Spleen (tissue), 11 donors: ENCODE results near the gene TMPRSS2. TPM values are rescaled to one million over a fixed set of nuclear protein-coding genes. Genes with fewer than 3 reads are reported as not detected.
A peak's percentile ranks its signal among the peaks of the same experiment; 100 is the strongest.
"Not testable (repeated sequence)": the region's sequence is repeated elsewhere in the genome, so short reads cannot be mapped to it uniquely, and the experiment has no call there.

Source experiments
- DNase-seq: peaks from one replicate; pipeline ENCODE4 v3.0.0-alpha.2; 2020
- H3K27ac ChIP-seq, 8 donors: fragments of 200-600 bp; sonication (generic) in 7 of 8; 1 replicate in 4 of 8; 2 replicates in 4 of 8; pipeline versions ENCODE4 v1.5.0 to v1.8.0; 2016 to 2021; ENCODE audit warnings: inconsistent platforms in 4 of 8, mild to moderate bottlenecking in 4 of 8, moderate library complexity in 1 of 8
- H3K27me3 ChIP-seq, 7 donors: fragments of 200-600 bp; sonication (generic) in 6 of 7; replicated peaks in 1 of 7; 1 replicate in 4 of 7; 2 replicates in 3 of 7; pipeline versions ENCODE4 v1.5.0 to v1.8.0; 2016 to 2021; ENCODE audit warnings: inconsistent platforms in 3 of 7, mild to moderate bottlenecking in 1 of 7
- H3K36me3 ChIP-seq, 6 donors: fragments of 200-600 bp; sonication (generic) in 5 of 6; 1 replicate in 4 of 6; 2 replicates in 2 of 6; pipeline versions ENCODE4 v1.5.0 to v1.8.0; 2016 to 2021; ENCODE audit warnings: inconsistent platforms in 2 of 6
- H3K4me1 ChIP-seq, 6 donors: fragments of 200-600 bp; sonication (generic) in 5 of 6; 1 replicate in 3 of 6; 2 replicates in 3 of 6; pipeline versions ENCODE4 v1.5.0 to v1.8.0; 2016 to 2021; ENCODE audit warnings: inconsistent platforms in 3 of 6
- H3K4me3 ChIP-seq, 8 donors: fragments of 200-600 bp; sonication (generic) in 7 of 8; 1 replicate in 4 of 8; 2 replicates in 4 of 8; pipeline versions ENCODE4 v1.5.0 to v1.8.0; 2016 to 2021; ENCODE audit warnings: inconsistent platforms in 4 of 8, mild to moderate bottlenecking in 4 of 8, moderate library complexity in 2 of 8
- H3K9me3 ChIP-seq, 8 donors: fragments of 200-600 bp; sonication (generic) in 7 of 8; 1 replicate in 4 of 8; 2 replicates in 4 of 8; pipeline versions ENCODE4 v1.5.0 to v1.8.0; 2016 to 2021; ENCODE audit warnings: inconsistent platforms in 4 of 8
- CTCF ChIP-seq, 11 experiments: fragments of 200-600 bp in 7 of 11; fragments of 450-650 bp in 4 of 11; sonication (generic) in 4 of 11; IDR thresholded peaks in 8 of 11; conservative IDR thresholded peaks in 3 of 11; 1 replicate in 7 of 11; 2 replicates in 4 of 11; pipeline versions ENCODE4 v1.4.0 to v1.8.0; 2016 to 2021; ENCODE audit warnings: antibody characterized with exemption in 11 of 11, inconsistent platforms in 4 of 11, mild to moderate bottlenecking in 1 of 11
- POLR2A ChIP-seq, 3 donors: fragments of 450-650 bp; IDR thresholded peaks; one replicate each; pipeline ENCODE4 v1.5.1; 2017; ENCODE audit warnings: antibody characterized with exemption in 3 of 3, mild to moderate bottlenecking in 1 of 3
- POLR2AphosphoS5 ChIP-seq, 3 donors: sonication (generic); formaldehyde crosslinking; IDR thresholded peaks; one replicate each; pipeline ENCODE4 v1.5.1; 2017; ENCODE audit warnings: antibody characterized with exemption in 3 of 3
- WGBS, 5 donors: extraction: QIAGEN DNeasy Blood & Tissue Kit in 3 of 5; methylation state at CpG; one replicate each; pipeline versions ENCODE4 v1.1.5 to v1.1.7; 2013 to 2018; 5-methylcytosine and 5-hydroxymethylcytosine counted together
- intact Hi-C: fragments of 100-400 bp; cut with DNase I; formaldehyde crosslinking; loops from one replicate; pipeline ENCODE4 v1.15.0; 2023; ENCODE audit warnings: low total_unique reads
- polyA plus RNA-seq, 3 donors: library from polyadenylated mRNA; stranded (reverse); fragments of 200-250 nt; gene quantifications; one replicate each; pipeline ENCODE4 v1.2.1, GENCODE V29; 2013
- total RNA-seq, 7 donors: library from RNA; depleted of rRNA in 3 of 7; stranded (reverse); fragments of >200 nt in 3 of 7; fragmentation: NEBNext Ultra II Directional in 4 of 7; extraction: Animal tissue kit (Norgen Biotek cat#: 25700) in 4 of 7; gene quantifications; one replicate each; pipeline versions ENCODE4 v1.1.0 to v1.2.1, GENCODE V29; 2016 to 2021
- donor health status: healthy with polysubstance abuse.
- donor health status: DM: no; HTN: no; CAD: no; lungs with moderate emphysema.
- donor health status: DM: no; HTN: no; CAD: no.
- donor health status: Bipolar disorder and iron deficiency.
- donor health status: healthy.
- donor health status: DM: no; HTN: no; CAD: no.
- donor health status: DM: yes; HTN: yes; CAD: no.

TMPRSS2 gene
- total and polyA plus RNA-seq, 10 donors = 0.06 to 0.25 (median 0.10) TPM; not detected in 5

GRCh38 chr21:41425954-41426675, 81.8 kb downstream of the TMPRSS2 start, which contains the start of gene MX1:
Gene MX1 (plus strand): TSS chr21:41426239. CDS start chr21:41432071, 5,832 bp downstream.
- 1% methylated on average over 32 to 65 of the region's 65 CpGs for WGBS, 5 donors
- peak; percentile 98 for DNase-seq
- Histone ChIP-seq H3K27ac (peak within 1 kb of the TSS; percentile 76 to 90 (median 88)), H3K36me3 (peaks cover 0 to 37% (median 14%) of the 10 kb centered on the region in 6 donors), H3K27me3 (no peaks in the 10 kb centered on the region), H3K9me3 (no peaks in the 10 kb centered on the region), H3K4me3 (peak within 1 kb of the TSS; percentile 55 to 80 (median 68)), H3K4me1 (peaks cover 14 to 92% (median 60%) of the 10 kb centered on the region in 6 donors)
- intact Hi-C loops = loop anchor here (10.0 kb wide), 1 partner anchor 61 kb away; the partner anchor contains the start of gene MX2
- TF ChIP-seq CTCF (IDR thresholded peaks at IDR 0.05 in 8 of 11, conservative IDR thresholded peaks at IDR 0.05 in 3 of 11) = no peak
- peak; percentile 92 to 98 (median 96) for TF ChIP-seq POLR2AphosphoS5 (IDR thresholded peaks at IDR 0.05)
- peak in 2 of 3 donors; percentile 53 to 89 for TF ChIP-seq POLR2A (IDR thresholded peaks at IDR 0.05)

GRCh38 chr21:41425588-41425953, 82.4 kb downstream of the TMPRSS2 start:
- Histone ChIP-seq H3K27ac (peak overlapping the region; percentile 76 to 90 (median 88)), H3K4me3 (peak overlapping the region; percentile 55 to 80 (median 68)), H3K27me3 (no peaks in the 10 kb centered on the region), H3K36me3 (peaks cover 0 to 31% (median 11%) of the 10 kb centered on the region in 6 donors), H3K9me3 (no peaks in the 10 kb centered on the region), H3K4me1 (peaks cover 19 to 92% (median 63%) of the 10 kb centered on the region in 6 donors)
- no peak for DNase-seq
- WGBS, 5 donors = 26 to 44% (median 35%) methylated on average over 7 of the region's 7 CpGs
- TF ChIP-seq POLR2A (IDR thresholded peaks at IDR 0.05) = no peak
- TF ChIP-seq POLR2AphosphoS5 (IDR thresholded peaks at IDR 0.05) = no peak
- TF ChIP-seq CTCF (IDR thresholded peaks at IDR 0.05 in 8 of 11, conservative IDR thresholded peaks at IDR 0.05 in 3 of 11) = no peak
- intact Hi-C loops = loop anchor here (10.0 kb wide), 1 partner anchor 61 kb away; the partner anchor contains the start of gene MX2

- not testable (repeated sequence) for H3K9me3 ChIP-seq, DNase-seq, H3K36me3 ChIP-seq, H3K27me3 ChIP-seq, H3K4me3 ChIP-seq
- H3K4me1 ChIP-seq = peaks cover 23 to 92% (median 61%) of the 10 kb centered on the region in 6 donors
- WGBS, 5 donors = 64 to 70% (median 68%) methylated on average over 5 of the region's 5 CpGs
- intact Hi-C loops = loop anchor here (10.0 kb wide), 1 partner anchor 58 kb away; the partner anchor contains the start of gene MX2
- H3K27ac ChIP-seq = peak overlapping the region in 2 of 8 donors; percentile 16 to 91
Observed at GRCh38 chr21:41423305-41423636, 84.7 kb downstream of the TMPRSS2 start.

GRCh38 chr21:41422546-41423304, 85.2 kb downstream of the TMPRSS2 start:
- peak overlapping the region in 4 of 8 donors; percentile 1 to 91 (median 18) for H3K27ac ChIP-seq
- no peak overlapping the region for H3K4me3 ChIP-seq
- WGBS, 5 donors = 91 to 97% (median 94%) methylated on average over 19 of the region's 19 CpGs
- H3K36me3 ChIP-seq = peaks cover 0 to 3% (median 0%) of the 10 kb centered on the region in 6 donors
- no peak for DNase-seq
- H3K4me1 ChIP-seq = peaks cover 20 to 87% (median 56%) of the 10 kb centered on the region in 6 donors
- H3K9me3 ChIP-seq = peaks cover 0 to 4% (median 0%) of the 10 kb centered on the region in 8 donors
- intact Hi-C loops = loop anchor here (10.0 kb wide), 1 partner anchor 58 kb away; the partner anchor contains the start of gene MX2
- H3K27me3 ChIP-seq = no peaks in the 10 kb centered on the region
- TF ChIP-seq POLR2A (IDR thresholded peaks at IDR 0.05) (no peak), POLR2AphosphoS5 (IDR thresholded peaks at IDR 0.05) (no peak)

- H3K9me3 ChIP-seq, H3K27me3 ChIP-seq, DNase-seq, H3K36me3 ChIP-seq: not testable (repeated sequence)
- Histone ChIP-seq H3K27ac (peak overlapping the region in 7 of 8 donors; percentile 81 to 91 (median 88)), H3K4me1 (peaks cover 10 to 70% (median 44%) of the 10 kb centered on the region in 6 donors), H3K4me3 (peak overlapping the region in 6 of 8 donors; percentile 51 to 87 (median 58))
- intact Hi-C loops = loop anchor here (10.0 kb wide), 1 partner anchor 56 kb away; the partner anchor contains the start of gene MX2
- WGBS, 5 donors = 34 to 56% (median 54%) methylated on average over 6 to 8 of the region's 8 CpGs
Observed at GRCh38 chr21:41420998-41421397, 87.0 kb downstream of the TMPRSS2 start.
